Muscle of leg (tissue), 11 donors: ENCODE data around the gene SLC38A7. TPM values are rescaled to one million over a fixed set of nuclear protein-coding genes. Genes with fewer than 3 reads are reported as not detected.

ENCODE experiments used
- DNase-seq: peaks from one replicate; pipeline ENCODE4 v3.0.0; 2013
- H3K27ac ChIP-seq: one replicate; pipeline ENCODE4 v1.5.1; 2013; ENCODE audit warnings: mild to moderate bottlenecking, low read length, control low read depth
- H3K27me3 ChIP-seq: one replicate; pipeline ENCODE4 v1.6.1; 2013; ENCODE audit warnings: low read length; ENCODE audit not compliant: control insufficient read depth, insufficient read depth
- H3K36me3 ChIP-seq: one replicate; pipeline ENCODE4 v1.6.1; 2013; ENCODE audit warnings: low read length; ENCODE audit not compliant: control insufficient read depth, insufficient read depth
- H3K4me1 ChIP-seq: one replicate; pipeline ENCODE4 v1.6.1; 2013; ENCODE audit warnings: low read length; ENCODE audit not compliant: control insufficient read depth, insufficient read depth
- H3K4me3 ChIP-seq: one replicate; pipeline ENCODE4 v1.5.1; 2013; ENCODE audit warnings: low read length, control low read depth
- H3K9me3 ChIP-seq: replicated peaks from 2 replicates; pipeline ENCODE4 v1.6.1; 2013; ENCODE audit warnings: low read depth, low read length; ENCODE audit not compliant: control insufficient read depth
- WGBS: methylation state at CpG from one replicate; pipeline ENCODE4 v1.1.5; 2013; ENCODE audit warnings: missing lambda C conversion rate; ENCODE audit not compliant: insufficient coverage; 5-methylcytosine and 5-hydroxymethylcytosine counted together
- polyA plus RNA-seq, 8 donors: library from polyadenylated mRNA; unstranded; fragments of 120-200 nt; gene quantifications; one replicate each; pipeline versions ENCODE4 v1.2.1 to v1.2.3, GENCODE V29; 2013; ENCODE audit warnings: inconsistent platforms in 1 of 8, low replicate concordance in 1 of 8; ENCODE audit not compliant: insufficient read length in 8 of 8, insufficient read depth in 1 of 8
- total RNA-seq: library from RNA; stranded (reverse); fragments of 120-200 nt; gene quantifications from one replicate; pipeline ENCODE4 v1.2.4, GENCODE V29; 2013

SLC38A7 gene
- total and polyA plus RNA-seq, 9 donors, result 5.8 to 10.1 (median 7.6) TPM

GRCh38 chr16:58615280-58615679 lies 69.3 kb downstream of the SLC38A7 start:
- H3K27me3 ChIP-seq, result no peaks in the 10 kb centered on the region
- H3K4me3 ChIP-seq, result no peak overlapping the region
- no CpG with 5 or more reads among the region's 3 CpGs for WGBS
- H3K36me3 ChIP-seq, result peaks cover 32% of the 10 kb centered on the region
- H3K9me3 ChIP-seq, result no peaks in the 10 kb centered on the region
- no peak overlapping the region for H3K27ac ChIP-seq
- no peak for DNase-seq
- H3K4me1 ChIP-seq, result no peaks in the 10 kb centered on the region

Other genes starting within 250 kb of the SLC38A7 start
- gene NDRG4, start 184.6 kb downstream of the SLC38A7 start, total RNA-seq, result 8.5 TPM
- gene NDRG4, start 184.6 kb downstream of the SLC38A7 start, polyA plus RNA-seq, result 10 to 100 TPM; 12.2 to 24.6 (median 17.5) TPM
- 12.0 TPM for gene SETD6, start 169.3 kb downstream of the SLC38A7 start, total RNA-seq
- gene SETD6, start 169.3 kb downstream of the SLC38A7 start, polyA plus RNA-seq, result 10 to 100 TPM; 11.5 to 21.0 (median 14.9) TPM
- 85.1 TPM for gene CNOT1, start 54.9 kb downstream of the SLC38A7 start, total RNA-seq
- gene CNOT1, start 54.9 kb downstream of the SLC38A7 start, polyA plus RNA-seq, result 100 to 1,000 TPM in 4 of 8 donors, 10 to 100 TPM in 4; 87.8 to 121 (median 100) TPM
- gene GOT2, start 49.5 kb upstream of the SLC38A7 start, total RNA-seq, result 33.5 TPM
- 10 to 100 TPM; 48.7 to 56.1 (median 53.4) TPM for gene GOT2, start 49.5 kb upstream of the SLC38A7 start, polyA plus RNA-seq